Activated T-helper 9 cell treated with anti-CD3 and anti-CD28 coated beads, Interleukin-2, amount 50 U/mL, for 16 hours (primary cell): Measurements from ENCODE around the gene PROSER2.
"Not testable (repeated sequence)": the region's sequence is repeated elsewhere in the genome, so short reads cannot be mapped to it uniquely, and the experiment has no call there.

Experiments
- DNase-seq: peaks from one replicate; pipeline ENCODE4 v3.0.0-alpha.2; 2020; ENCODE audit warnings: low read depth

Gene PROSER2

DNA sequence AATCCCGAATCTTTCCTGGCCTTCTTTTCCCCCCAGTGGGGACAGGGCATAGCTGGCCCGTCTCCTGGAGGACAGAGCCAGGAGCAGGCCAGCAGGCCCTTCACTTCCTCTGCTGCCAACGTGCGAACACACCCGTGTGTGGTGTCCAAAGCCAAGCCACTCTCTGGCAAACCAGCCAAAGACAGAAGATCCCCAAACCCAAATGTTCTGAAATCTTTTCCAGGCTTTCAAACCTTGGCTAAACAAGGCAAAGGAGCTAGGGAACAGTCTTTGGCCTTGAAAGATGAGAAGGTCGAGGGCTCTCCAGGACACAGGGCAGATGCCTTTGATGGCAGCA lies 63.0 kb downstream of the PROSER2 start:
- no peak for DNase-seq

DNA sequence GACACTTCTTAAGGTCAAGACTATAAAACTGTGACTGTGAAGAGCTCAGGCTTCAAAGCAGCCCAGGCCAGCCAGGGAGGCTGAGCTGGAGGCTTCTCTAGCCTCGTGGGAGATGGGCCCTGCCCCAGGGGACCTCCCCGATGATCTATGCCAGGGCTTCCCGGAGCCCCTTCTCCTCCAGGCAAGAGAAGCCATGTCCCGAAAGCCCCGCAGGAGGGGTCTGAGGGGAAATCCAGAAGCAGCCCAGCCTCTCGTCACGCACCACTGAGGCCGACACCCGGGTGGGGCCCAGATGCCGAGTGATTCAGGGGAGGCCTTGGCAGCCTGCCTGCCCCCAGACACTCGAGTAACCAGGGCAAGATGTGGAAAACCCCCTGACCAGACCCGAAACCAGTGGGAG lies 63.7 kb downstream of the PROSER2 start:
- no peak for DNase-seq

DNA sequence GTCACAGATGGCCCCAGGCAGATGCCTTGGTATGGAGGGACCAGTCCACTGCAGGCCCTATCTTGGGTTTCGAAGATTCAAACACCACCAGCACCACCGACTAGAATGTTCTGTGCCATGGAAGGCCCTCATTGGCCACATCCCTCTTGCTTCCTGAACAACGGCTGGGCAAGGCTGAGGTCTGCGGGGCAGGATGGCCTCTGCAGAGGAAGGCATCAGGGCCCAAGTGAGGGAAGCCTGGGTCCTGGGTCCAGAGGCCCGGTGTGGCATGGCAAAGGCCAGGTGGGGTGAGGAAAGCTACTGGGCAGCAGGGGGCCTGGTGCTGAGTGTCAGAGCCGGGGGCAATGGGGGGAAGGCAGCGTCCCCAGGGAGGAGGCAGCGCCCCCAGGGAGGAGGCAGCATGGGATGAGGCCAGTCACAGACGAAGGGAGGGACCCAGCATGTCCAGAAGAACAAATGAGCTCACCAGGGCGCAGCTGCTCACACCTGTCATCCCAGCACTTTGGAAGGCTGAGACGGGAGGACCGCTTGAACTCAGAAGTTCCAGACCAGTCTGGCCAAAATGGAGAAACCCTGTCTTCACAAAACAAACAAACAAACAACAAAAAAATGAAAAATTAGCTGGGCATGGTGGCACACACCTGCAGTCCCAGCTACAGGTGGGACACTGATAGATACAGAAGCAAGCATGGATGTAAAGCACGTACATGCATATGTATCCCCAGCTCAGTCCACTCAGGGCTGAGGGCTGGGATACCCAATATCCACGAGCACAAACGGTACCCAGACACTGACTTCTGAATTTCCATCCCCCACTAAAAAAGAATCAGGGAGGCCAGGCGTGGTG lies 64.4 kb downstream of the PROSER2 start:
- no peak for DNase-seq

GRCh38 chr10:11889263-11889662 lies 66.1 kb downstream of the PROSER2 start:
- not testable (repeated sequence) for DNase-seq

- no peak for DNase-seq
Measured at GRCh38 chr10:11891776-11892486, 68.8 kb downstream of the PROSER2 start.

DNA sequence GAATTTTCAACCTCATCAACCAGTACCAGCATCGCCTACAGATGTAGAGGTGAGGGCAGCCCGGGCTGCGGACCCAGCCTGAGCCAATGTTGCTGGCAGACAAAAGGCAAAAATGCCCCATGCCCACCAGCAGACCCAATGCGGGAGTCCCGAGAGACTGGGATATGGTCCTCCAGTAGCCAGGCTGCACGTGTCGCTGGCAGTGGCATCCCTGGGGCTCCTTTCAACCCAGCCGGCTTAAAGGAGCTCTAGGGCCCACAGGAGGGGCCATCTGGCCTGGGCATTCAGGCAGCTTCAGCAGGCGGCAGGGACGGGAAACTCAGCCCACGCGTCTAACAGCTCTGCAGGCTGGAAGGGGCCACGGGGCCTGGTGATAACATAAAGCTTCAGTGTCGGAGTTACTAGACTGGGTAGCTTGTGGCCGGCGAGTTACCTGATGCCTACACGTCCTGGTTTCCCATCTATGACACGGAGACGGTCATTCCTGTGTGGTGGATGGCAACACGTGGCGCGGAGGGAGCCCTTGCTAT lies 70.7 kb downstream of the PROSER2 start:
- no peak for DNase-seq

DNA sequence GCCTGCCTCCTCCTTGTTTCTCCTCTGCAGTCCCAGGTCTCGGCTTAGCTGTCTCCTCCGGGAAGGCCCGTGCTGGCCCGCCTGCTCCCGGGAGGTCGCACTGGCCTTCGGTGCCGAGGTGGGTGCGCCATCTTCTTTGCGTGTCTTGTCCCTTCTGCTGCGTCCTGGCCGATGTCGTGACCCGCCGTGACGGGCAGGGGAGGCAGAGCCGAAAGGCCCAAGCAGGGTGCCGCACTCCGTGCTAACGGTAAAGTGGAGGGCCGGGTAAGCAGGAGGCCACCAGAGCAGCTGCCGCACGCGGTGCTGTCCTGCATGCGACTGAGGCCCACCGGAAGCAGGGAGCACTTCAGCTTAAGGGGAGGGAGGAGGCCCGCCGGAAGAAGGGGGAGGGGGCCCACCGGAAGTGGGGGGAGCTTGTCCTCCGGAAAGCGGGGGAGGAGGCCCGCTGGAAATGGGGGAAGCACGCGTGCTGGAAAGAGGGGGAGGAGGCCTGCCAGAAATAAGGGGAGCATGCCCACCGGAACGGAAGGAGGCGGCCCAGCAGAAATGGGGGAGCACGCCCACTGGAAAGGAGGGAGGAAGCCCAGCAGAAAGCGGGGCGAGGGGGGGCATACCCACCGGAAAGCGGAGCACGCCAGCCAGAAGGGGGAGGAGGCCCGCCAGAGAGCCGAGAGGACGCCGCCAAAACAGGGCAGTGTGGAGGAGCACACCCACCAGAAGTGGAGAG lies 71.4 kb downstream of the PROSER2 start:
- no peak for DNase-seq

GRCh38 chr10:11895108-11895466 lies 71.9 kb downstream of the PROSER2 start:
- no peak for DNase-seq

GRCh38 chr10:11895598-11895997 lies 72.4 kb downstream of the PROSER2 start:
- no peak for DNase-seq

DNA sequence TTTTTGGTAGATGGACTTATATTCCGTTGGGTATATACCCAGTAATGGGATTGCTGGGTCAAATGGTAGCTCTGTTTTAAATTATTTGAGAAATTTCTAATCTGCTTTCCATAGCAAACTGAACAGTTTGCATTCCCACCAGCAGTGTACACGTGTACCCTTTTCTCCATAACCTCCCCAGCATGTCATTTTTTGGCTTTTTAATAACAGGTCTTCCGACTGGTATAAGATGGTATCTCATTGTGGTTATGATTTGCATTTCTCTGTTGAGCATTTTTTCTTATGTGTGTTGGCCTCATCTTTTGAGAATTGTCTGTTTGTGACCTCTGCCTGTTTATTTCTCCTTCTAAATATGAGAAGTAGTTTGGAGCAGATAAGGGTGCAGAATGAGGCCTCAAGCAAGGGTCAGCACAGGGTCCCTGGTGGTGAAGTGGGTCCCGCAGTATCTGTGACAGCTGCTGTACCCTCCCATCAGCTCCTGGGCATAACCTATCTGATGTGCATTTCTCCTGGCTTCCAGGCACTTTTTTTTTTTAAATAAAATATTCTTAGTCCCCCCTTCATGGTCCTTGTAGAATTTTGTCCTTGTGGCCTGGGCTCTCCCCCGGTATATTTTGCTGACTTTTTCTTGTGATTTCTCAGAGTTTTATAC lies 73.5 kb downstream of the PROSER2 start:
- DNase-seq = no peak

- no peak for DNase-seq
Measured at GRCh38 chr10:11898033-11898371, 74.8 kb downstream of the PROSER2 start.

DNA sequence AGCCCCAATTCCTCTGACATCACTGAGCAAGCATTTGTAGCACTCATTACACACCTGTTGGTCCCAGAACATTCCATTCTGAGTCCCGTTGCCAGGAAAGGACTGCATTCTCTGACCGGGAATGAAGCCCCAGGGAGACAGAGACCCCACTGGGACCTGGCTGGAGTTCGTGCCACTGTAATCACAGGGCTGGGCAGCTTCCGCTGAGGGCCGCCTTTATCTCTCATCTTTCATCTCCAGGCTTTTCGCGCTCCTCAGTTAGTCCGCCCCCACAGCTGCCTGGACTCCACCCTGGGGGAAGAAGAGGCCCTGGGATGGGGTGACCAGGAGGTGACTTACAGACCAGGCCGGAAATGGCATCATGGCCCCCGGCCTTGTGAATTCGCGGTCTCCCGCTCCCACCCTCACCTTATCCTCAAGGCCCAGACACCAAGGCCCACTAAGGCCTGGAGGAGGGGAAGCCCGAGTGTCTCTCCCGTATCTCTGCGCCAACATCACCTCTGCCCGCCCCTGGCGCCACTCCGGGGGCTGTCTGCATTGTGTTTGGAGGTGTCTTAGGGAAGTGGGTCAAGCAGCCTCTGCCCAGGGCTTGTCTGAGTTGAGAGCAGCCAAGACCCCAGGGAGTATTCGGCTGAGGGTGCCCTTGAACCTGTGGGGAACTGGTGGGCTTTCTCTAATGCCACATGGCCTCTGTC lies 75.4 kb downstream of the PROSER2 start:
- DNase-seq = no peak

GRCh38 chr10:11899067-11899876 lies 76.1 kb downstream of the PROSER2 start:
- no peak for DNase-seq

DNA sequence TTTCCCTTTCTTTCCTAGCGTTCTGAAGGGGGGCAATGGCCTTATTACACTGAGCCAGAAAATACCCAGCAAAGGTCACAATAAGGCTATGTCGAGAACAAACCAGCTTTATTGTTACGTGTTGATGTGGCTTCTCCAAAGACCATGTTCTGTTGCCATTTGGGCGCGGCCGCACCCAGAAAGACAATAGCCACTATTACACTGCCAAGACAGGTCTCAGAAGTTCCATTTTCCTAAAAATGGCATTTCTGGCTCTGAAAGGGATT lies 77.8 kb downstream of the PROSER2 start:
- no peak for DNase-seq

GRCh38 chr10:11901454-11901832 lies 78.3 kb downstream of the PROSER2 start:
- DNase-seq = no peak

DNA sequence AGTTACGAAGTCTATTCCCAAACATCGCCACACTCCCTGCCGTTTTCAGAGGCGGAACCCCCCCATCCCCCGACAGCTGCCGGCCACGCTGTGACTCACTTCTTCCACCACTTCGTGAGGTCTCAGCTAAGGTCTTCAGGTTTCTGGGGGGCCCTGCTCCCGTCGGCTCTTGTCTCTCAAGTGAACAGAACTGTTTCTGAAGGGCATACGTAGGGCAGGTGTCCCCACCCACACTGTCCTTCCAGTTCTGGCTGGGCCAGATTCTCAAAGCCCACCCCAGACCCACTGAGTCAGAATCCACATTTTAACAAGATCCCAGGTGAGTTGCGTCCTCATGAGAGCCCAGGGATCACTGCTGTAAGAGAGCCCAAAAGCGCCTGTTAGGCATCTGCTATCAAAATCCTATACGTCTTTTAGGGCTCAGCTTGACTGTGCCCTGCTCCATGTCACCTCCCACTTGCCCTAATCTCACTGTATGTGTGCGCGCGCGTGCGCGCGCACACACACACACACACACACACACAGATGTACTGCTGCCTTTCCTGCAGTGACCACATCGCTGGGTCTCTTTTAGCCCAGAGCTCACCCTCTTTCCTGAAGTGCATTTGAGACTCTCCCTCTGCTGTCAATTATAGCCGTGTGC lies 78.8 kb downstream of the PROSER2 start:
- no peak for DNase-seq

DNA sequence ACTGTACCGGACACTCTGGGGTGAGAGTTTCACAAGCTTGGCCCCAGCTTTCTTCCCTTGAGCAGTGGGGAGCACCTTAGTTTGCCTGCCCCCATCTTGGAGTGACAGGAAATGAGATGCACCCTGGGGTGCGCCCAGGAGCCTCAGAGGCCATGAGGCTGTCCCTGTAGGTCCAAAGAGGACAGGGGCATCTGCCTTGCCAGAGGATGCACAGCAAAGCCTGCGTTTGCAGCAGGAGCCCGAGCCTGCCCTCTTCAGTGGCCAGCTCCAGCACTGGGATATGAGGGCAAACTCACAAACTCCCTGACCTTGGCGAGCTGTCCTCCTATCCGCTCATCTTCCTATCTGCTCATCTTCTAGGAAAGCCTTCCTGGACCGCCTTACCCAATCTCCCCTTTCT lies 79.5 kb downstream of the PROSER2 start:
- no peak for DNase-seq

DNA sequence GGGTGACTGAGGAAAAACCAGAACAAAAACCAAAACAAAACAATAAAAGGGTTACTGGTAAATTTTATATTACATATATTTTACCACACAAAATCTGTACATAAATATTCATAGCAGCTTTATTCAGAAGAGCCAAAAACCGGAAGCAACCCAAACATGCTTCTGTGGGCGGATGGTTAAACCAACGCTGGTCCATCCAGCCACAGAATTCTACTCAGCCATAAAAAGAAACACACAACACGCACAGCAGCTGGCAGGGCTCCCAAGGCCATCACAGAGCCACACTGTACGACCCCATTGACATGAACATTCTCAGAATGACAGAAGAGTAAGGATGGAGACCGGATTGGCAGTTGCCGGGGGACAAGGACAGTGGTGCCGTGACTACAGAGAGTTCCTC lies 83.6 kb downstream of the PROSER2 start:
- no peak for DNase-seq

GRCh38 chr10:11907914-11908313 lies 84.8 kb downstream of the PROSER2 start:
- no peak for DNase-seq

- no peak for DNase-seq
Measured at GRCh38 chr10:11908536-11908935, 85.4 kb downstream of the PROSER2 start.

GRCh38 chr10:11908991-11909390 lies 85.8 kb downstream of the PROSER2 start:
- DNase-seq = no peak
